Body of pancreas (tissue), 4 donors: ENCODE data around the gene ZNF689.

Experiments used
- POLR2A ChIP-seq, 3 donors: fragments of 450-650 bp; IDR thresholded peaks; one replicate each; pipeline ENCODE4 v1.6.1; 2016; ENCODE audit warnings: antibody characterized with exemption in 3 of 3, mild to moderate bottlenecking in 2 of 3
- TF ChIP-seq, protein P1 (sequence below), 7 experiments: fragments of 450-650 bp in 4 of 7; fragments of 200-600 bp in 3 of 7; sonication (generic) in 3 of 7; IDR thresholded peaks; one replicate each; pipeline ENCODE4 v1.5.1; 2016 to 2019; ENCODE audit warnings: antibody characterized with exemption in 7 of 7

DNA sequence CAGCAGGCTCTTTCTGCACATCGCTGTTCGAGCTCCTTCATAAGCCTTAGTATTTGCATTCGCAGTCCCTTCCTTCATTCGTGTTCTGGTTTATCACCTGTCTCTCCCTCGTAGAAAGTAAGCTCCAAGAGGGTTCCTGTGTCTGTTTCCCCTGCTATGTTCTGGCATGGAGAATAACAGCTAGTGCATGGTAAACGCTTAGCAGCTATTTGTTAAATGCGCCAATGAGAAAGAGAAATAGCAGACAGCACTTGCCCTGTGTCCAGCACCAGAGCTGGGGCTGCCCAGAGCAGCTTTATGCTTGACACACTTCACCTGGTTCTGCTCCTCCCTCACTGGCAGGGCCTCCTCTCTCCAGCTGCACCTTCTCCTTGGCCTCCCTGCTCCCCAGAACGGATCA, 44.2 kb downstream of the ZNF689 start:
- no peak for TF ChIP-seq POLR2A (IDR thresholded peaks at IDR 0.05)
- TF ChIP-seq, protein P1, sequence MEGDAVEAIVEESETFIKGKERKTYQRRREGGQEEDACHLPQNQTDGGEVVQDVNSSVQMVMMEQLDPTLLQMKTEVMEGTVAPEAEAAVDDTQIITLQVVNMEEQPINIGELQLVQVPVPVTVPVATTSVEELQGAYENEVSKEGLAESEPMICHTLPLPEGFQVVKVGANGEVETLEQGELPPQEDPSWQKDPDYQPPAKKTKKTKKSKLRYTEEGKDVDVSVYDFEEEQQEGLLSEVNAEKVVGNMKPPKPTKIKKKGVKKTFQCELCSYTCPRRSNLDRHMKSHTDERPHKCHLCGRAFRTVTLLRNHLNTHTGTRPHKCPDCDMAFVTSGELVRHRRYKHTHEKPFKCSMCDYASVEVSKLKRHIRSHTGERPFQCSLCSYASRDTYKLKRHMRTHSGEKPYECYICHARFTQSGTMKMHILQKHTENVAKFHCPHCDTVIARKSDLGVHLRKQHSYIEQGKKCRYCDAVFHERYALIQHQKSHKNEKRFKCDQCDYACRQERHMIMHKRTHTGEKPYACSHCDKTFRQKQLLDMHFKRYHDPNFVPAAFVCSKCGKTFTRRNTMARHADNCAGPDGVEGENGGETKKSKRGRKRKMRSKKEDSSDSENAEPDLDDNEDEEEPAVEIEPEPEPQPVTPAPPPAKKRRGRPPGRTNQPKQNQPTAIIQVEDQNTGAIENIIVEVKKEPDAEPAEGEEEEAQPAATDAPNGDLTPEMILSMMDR (IDR thresholded peaks at IDR 0.05) = no peak
